Type B pancreatic cell (in vitro differentiated cells): Measurements from ENCODE around the gene SCUBE3. TPM values are rescaled to one million over a fixed set of nuclear protein-coding genes. Genes with fewer than 3 reads are reported as not detected.

Source experiments
- DNase-seq: peaks from one replicate; pipeline ENCODE4 v3.0.0; 2021; ENCODE audit warnings: mixed read lengths; ENCODE audit not compliant: unreplicated experiment; ENCODE audit errors: extremely low spot score
- H3K27ac Mint-ChIP-seq: 2 replicates; pipeline ENCODE4 v1.8.0; 2021; ENCODE audit warnings: mild to moderate bottlenecking, mixed read lengths
- H3K27me3 Mint-ChIP-seq: 2 replicates; pipeline ENCODE4 v1.8.0; 2021; ENCODE audit warnings: mixed read lengths
- H3K36me3 Mint-ChIP-seq: 2 replicates; pipeline ENCODE4 v1.8.0; 2021; ENCODE audit warnings: mixed read lengths
- H3K4me1 Mint-ChIP-seq: one replicate; pipeline ENCODE4 v1.8.0; 2021; ENCODE audit warnings: mixed read lengths; ENCODE audit not compliant: unreplicated experiment
- H3K4me3 Mint-ChIP-seq: 2 replicates; pipeline ENCODE4 v1.8.0; 2021; ENCODE audit warnings: mild to moderate bottlenecking, mixed read lengths
- H3K9me3 Mint-ChIP-seq: 2 replicates; pipeline ENCODE4 v1.8.0; 2021; ENCODE audit warnings: mixed read lengths
- total RNA-seq: library from RNA; stranded (reverse); gene quantifications from 2 replicates; pipeline ENCODE4 v1.2.1, GENCODE V29; 2021; ENCODE audit warnings: low replicate concordance
- TF ChIP-seq, protein P1 (sequence below): fragments of 200-600 bp; sonication (generic); conservative IDR thresholded peaks from 2 replicates; pipeline ENCODE4 v1.5.0; 2021; ENCODE audit warnings: antibody characterized with exemption, mild to moderate bottlenecking

The SCUBE3 gene
- total RNA-seq, 1 donor from 2014 or later, result 14.9 TPM

DNA sequence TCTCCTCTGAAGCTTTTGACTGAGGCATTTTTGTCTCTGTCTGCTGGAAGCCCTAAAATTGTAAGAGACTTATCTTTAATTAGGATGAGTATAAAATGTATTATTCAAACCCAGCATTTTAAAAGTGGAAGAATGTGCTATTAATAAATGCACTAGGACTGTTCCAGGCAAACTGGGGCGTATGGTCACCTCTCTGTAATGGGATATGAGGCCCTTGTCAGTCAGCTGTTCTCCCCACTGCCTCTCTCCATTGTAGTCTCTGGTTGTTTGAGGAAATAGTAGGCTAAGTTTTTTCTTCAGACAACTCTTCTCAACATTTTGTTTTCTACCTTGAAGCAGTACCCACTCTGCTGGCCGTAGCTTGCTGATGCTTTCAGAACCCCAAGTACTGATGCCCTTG, 69.6 kb downstream of the SCUBE3 start:
- H3K27ac Mint-ChIP-seq, result no peak overlapping the region
- H3K27me3 Mint-ChIP-seq, result no peaks in the 10 kb centered on the region
- H3K4me3 Mint-ChIP-seq, result no peak overlapping the region
- H3K9me3 Mint-ChIP-seq, result no peaks in the 10 kb centered on the region
- DNase-seq, result no peak
- H3K4me1 Mint-ChIP-seq, result peaks cover 11% of the 10 kb centered on the region
- TF ChIP-seq, protein P1, sequence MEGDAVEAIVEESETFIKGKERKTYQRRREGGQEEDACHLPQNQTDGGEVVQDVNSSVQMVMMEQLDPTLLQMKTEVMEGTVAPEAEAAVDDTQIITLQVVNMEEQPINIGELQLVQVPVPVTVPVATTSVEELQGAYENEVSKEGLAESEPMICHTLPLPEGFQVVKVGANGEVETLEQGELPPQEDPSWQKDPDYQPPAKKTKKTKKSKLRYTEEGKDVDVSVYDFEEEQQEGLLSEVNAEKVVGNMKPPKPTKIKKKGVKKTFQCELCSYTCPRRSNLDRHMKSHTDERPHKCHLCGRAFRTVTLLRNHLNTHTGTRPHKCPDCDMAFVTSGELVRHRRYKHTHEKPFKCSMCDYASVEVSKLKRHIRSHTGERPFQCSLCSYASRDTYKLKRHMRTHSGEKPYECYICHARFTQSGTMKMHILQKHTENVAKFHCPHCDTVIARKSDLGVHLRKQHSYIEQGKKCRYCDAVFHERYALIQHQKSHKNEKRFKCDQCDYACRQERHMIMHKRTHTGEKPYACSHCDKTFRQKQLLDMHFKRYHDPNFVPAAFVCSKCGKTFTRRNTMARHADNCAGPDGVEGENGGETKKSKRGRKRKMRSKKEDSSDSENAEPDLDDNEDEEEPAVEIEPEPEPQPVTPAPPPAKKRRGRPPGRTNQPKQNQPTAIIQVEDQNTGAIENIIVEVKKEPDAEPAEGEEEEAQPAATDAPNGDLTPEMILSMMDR, result no peak
- H3K36me3 Mint-ChIP-seq, result peaks cover 27% of the 10 kb centered on the region

DNA sequence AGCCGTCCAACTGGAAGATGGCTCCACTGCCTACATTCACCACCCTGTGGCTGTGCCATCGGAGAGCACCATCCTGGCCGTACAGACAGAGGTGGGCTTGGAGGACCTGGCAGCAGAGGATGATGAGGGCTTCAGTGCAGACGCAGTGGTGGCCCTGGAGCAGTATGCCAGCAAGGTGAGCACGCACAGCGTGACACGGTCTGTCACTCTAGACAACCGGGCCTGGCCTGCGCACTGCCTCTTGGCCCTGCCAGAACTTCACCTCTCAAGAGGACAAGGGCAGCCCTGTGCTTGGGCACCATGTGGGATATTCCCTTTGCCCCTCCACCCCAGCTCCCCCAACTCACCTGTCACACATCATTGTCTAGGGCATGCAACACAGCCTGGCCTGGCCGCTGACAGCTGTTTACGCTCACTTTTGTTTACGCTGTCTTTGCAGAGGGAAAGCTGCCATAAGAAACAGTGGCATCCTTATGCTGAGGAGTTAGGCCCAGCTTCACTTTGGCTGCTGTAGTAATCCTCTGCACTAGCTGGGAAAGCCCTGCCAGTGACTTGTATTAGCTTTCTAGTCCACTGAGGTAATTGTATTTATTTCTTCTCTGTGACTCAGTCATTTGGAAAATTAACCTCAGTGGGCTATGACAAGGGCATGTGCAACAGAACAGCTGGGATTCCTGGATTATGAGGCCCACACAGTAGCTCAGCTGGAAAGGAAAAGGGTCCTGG, 74.1 kb downstream of the SCUBE3 start:
- H3K36me3 Mint-ChIP-seq, result peaks cover 20% of the 10 kb centered on the region
- DNase-seq, result no peak
- H3K4me1 Mint-ChIP-seq, result no peaks in the 10 kb centered on the region
- TF ChIP-seq, protein P1, result no peak
- no peak overlapping the region for H3K4me3 Mint-ChIP-seq
- H3K9me3 Mint-ChIP-seq, result no peaks in the 10 kb centered on the region
- no peak overlapping the region for H3K27ac Mint-ChIP-seq
- H3K27me3 Mint-ChIP-seq, result no peaks in the 10 kb centered on the region

DNA sequence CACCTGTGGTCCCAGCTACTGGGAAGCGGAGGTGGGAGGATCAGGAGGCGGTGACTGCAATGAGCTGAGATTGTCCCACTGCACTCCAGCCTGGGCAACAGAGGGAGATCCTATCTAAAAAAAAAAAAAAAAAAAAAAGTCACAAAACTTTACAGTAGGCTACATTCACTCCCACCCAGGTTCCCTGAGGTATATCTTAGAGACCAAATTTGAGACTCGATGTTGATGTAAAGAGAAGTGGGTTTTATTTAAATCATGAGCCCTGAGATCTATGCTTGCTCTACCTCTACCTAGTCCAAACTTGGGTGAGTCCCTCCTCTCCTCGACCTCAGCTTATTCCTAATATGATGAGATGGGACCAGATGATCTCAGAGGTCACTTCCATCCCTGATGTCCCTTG, 75.1 kb downstream of the SCUBE3 start:
- Mint-ChIP-seq H3K36me3 (peaks cover 14% of the 10 kb centered on the region), H3K27me3 (no peaks in the 10 kb centered on the region), H3K4me3 (no peak overlapping the region), H3K27ac (no peak overlapping the region), H3K9me3 (no peaks in the 10 kb centered on the region), H3K4me1 (no peaks in the 10 kb centered on the region)
- DNase-seq, result no peak
- TF ChIP-seq, protein P1, result no peak

DNA sequence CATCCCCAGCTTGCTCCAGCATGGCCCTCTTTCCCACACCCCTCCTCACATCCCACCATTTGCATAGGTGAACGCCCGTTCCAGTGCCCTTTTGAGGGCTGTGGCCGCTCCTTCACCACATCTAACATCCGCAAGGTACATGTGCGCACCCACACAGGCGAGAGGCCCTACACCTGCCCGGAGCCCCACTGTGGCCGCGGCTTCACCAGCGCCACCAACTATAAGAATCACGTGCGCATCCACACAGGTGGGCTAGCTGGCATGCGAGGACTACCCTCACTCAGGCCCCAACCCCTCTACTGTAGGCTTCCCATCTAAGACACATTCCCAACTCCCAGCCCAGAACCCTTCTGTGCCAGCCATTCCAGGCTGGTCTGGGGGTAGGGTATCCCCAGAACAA, 77.7 kb downstream of the SCUBE3 start:
- TF ChIP-seq, protein P1, result no peak
- H3K36me3 Mint-ChIP-seq, result peaks cover 11% of the 10 kb centered on the region
- DNase-seq, result no peak
- no peaks in the 10 kb centered on the region for H3K9me3 Mint-ChIP-seq
- H3K27ac Mint-ChIP-seq, result no peak overlapping the region
- no peaks in the 10 kb centered on the region for H3K4me1 Mint-ChIP-seq
- no peaks in the 10 kb centered on the region for H3K27me3 Mint-ChIP-seq
- no peak overlapping the region for H3K4me3 Mint-ChIP-seq

DNA sequence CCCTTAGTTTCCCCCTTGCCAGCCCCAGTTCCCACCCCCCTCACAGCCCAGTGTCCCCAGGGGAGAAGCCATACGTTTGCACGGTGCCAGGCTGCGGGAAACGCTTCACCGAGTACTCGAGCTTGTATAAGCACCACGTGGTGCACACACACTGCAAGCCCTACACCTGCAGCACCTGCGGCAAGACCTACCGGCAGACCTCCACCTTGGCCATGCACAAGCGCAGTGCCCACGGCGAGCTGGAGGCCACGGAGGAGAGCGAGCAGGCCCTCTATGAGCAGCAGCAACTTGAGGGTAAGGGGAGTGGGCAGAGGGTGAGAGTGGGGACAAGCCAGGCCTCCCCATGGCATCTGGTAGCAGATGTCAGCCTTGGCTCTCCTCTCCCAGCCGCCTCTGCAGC, 78.7 kb downstream of the SCUBE3 start:
- TF ChIP-seq, protein P1, result no peak
- Mint-ChIP-seq H3K27ac (no peak overlapping the region), H3K4me3 (no peak overlapping the region), H3K4me1 (no peaks in the 10 kb centered on the region), H3K27me3 (no peaks in the 10 kb centered on the region), H3K9me3 (no peaks in the 10 kb centered on the region), H3K36me3 (peaks cover 8% of the 10 kb centered on the region)
- DNase-seq, result no peak
